DMS 273 (cell line): ENCODE data around the gene APOBEC2.
A peak's percentile ranks its signal among the peaks of the same experiment; 100 is the strongest.

Experiments
- DNase-seq: peaks from one replicate; lab custom pipeline; 2025; ENCODE audit not compliant: unreplicated experiment; lab: John Stamatoyannopoulos, UW

APOBEC2 gene

DNA sequence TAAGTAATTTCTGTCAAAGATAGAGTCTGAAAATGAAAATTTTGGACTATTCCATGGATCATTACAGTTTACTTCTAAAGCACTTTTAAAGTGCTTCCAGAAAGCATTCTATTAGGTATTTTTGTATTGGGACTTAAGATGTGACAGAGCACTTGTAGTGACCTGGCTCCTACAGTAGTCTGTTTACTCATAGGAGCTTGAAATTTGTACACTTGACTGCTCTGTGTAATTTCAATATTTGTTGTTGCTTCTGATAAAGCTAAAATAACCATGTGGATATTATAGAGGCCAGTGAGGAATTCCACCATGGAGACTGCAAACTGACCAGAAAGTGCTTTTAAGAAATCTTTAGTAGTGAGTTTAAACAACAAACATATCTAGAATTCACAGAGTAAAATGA lies 30.1 kb downstream of the APOBEC2 start:
- DNase-seq, result no peak

DNA sequence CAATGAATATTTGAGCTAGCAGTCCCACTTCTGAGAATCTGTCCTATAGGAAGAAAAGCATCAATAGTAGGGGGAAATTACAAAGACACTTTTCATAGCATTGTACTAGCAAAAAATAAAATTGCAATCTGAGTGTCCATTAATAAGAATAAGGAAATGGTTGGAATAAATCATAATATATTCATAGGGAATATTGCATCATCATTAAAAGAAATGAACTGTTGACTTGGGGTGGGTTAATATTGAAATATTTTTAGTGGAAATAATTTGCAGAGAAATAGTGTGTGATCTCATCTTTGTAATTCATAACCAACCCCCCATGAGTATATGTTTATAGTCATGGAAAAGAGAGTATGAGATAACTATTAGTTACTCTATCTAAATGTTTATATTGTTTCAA lies 32.2 kb downstream of the APOBEC2 start:
- DNase-seq, result no peak

DNA sequence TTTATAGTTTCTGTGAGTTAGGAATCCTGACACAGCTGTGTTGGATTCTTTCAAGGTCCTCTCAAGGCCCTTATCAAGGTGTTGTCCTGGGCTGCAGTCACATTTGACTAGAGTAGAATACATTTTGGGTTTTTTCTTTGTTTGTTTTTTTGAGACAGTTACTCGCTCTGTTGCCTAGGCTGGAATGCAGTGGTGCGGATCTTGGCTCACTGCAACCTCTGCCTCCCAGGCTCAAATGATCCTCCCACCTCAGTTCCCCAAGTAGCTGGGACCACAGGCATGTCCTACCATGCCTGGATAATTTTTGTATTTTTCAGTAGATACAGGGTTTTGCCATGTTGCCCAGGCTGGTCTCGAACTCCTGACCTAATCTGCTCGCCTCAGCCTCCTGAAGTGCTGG lies 35.4 kb downstream of the APOBEC2 start:
- DNase-seq, result no peak

DNA sequence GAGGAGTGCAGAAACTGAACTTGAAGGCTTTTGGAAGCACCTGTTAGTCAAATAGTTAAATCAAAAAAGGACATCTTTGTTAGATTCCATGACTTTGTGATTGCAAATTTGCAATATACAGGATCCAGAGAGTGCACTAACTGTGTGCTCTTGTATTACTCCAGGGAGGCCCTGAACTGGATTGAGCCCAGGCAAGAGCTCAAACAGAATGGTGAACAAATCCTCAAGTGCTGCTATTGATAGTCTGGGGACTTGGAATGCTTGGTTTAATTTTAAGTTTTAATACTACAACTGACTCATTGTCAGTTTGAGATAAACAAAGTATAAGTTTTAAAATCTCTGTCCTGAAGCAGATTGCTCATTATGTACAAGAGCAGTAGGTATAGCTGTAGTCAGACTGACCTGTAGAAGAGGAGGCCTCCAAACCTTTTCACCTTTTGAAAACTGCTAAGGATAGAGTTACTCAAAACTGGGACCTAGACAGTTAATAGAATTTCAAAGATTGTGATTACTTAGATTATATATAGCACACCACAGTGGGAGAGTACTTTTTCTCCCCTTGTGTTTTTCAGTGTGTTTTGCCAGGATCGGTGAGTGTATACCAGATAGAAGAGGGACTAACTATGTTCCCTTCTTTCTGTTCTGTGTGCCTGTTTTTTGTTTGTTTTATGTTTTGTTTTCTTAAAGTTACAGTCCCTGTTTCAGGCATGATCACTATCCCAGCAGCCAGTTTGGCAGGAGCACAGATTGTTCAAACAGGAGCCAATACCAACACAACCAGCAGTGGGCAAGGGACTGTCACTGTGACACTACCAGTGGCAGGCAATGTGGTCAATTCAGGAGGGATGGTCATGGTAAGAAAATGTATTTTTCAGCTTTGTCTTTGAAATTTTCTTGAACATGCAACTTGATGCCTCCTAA lies 38.1 kb downstream of the APOBEC2 start:
- no peak for DNase-seq

DNA sequence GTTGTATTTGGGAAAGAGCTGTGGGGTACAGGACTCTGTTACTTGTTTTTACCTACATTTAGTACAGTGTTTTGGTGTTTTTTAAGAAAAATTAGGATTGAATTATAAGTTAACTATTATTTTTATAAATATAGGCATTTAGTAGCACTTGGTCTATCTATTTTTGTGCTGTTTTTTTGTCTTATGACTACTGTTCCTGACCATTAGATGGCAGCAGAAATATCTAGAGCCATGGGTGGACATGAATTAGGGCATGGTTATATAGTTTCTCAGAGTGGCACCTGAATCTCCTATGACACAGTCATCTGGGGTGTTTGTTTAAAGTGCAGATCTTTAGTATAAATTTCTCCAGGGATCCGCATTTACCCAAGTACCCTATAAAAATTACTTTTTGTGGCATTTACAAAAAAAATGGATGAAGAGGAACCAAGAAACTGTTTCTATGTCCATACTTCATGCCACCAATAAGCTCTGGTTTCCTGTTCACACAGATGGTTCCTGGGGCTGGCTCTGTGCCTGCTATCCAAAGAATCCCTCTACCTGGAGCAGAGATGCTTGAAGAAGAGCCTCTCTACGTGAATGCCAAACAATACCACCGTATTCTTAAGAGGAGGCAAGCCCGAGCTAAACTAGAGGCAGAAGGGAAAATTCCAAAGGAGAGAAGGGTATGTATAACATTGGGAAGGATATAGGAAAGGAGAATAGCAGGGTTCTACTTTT lies 39.6 kb downstream of the APOBEC2 start:
- peak; percentile 35 for DNase-seq

DNA sequence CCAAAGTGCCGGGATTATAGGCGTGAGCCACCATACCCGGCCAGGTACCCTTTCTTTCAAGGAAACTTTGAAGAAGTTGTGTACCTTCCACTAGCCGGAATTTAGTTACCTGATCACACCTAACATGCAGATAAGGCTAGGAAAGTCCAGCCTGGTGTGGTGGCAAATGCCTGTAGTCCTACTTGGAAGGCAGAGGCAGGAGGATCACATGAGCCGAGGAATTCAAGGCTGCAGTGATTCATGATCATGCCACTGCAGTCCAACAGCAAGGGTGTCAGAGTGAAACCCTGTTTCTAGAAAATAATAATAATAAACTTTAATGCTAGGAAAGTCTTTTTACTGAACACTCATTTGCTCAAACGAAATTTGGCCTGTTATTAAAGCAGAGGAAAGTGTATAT lies 40.7 kb downstream of the APOBEC2 start:
- DNase-seq, result no peak

DNA sequence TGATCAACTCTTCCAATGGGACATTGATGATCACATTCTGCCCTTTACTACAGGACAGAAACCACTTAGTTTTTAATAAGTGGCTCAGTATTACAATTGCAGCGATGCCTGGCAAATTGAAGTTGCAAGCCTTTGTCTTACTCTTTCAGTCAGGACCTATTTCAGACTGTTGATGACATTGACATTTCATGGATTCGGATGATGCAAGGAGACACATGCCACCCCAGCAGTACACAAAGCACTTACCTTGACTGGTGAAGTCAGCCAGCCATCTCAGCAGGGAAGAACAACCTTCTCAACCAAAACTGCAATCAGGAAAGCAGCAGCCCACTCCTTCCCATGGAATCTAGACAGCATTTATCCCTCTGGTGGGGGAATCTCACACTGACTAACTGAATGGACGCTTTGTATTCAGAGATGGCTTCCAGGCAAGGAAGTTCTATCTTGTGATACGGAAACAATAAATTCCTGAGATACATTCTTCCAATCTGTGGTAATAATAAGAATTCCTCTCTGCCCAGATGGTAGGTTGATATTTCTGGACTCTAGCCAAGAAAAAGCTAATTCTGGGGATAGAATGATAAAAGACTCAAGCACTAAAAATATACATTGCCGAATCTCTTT lies 44.6 kb downstream of the APOBEC2 start:
- no peak for DNase-seq

DNA sequence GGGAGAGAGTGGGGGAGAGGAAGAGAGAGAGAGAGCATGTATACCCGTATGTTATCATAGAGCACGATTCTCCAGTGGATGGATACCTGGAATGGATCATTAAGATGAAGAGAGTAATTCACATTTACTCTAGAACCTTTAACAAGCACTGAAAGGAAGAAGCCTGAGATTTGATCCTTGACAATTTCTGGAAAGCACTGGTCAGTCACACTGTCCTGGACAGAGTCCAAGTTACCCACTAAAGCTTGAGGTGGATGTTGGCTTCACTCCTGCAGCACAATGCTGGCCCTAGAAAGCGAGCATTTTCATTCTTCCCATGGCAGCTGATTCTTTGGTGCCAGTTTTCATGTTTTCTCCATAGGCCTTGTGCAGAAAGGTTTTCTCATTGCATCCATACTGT lies 45.4 kb downstream of the APOBEC2 start:
- no peak for DNase-seq

DNA sequence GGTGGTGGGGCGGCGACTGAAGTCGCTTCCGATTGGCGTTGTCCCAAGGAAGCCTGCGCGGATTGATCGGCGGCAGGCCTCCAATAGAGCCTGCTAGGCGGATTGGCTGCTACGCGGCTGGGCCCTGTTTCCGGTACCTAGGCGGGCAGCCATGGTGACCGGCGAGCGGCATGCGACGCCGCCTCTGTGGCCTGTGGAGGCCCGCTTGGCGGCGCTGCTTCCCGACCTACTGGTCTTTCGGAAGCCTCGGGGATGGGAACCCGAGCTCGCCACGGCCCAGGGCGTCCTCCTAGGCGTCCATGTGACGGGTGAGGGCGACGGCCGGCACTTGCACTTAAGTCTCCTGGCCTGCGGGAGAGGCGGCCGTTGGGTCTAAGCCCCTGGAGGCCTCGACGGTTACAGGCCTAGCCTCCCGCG lies 47.9 kb downstream of the APOBEC2 start:
- no peak for DNase-seq

DNA sequence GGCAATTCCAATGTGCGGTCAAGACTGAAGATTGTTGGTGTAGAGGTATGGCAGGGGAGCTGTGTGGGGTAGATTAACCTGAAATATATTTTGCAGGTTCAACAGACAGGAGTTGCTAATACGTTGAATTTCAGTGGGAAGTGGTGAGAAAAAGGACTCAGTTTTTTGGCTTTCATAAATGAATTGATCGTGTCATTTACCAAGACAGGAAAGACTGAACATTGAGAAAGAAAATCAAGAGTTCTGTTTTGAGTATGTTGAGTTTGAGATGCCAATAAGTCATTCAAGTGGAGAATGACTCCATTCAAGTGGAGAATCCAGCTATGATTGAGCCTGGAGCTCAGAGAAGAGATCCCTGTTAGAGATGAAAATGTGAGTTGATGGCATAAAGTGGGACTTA lies 50.8 kb downstream of the APOBEC2 start:
- DNase-seq, result no peak

DNA sequence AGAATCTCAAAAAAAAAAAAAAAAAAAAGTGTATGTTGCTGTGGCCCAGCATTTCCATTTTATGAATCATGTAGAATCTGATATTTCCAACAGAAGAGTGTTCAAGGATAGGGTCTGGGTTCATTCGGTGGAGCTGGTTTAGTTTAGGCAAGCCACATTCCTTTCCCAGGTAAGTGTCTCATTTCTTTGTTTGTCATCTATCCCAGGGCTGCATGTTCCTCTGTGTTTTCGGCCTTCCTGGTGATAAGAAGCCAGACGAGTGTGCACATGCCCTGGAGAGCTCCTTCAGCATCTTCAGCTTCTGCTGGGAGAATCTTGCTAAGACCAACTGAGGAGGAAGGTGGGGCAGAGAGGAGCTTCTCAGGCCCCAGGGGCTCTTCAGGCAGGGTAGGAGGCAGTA lies 58.0 kb downstream of the APOBEC2 start:
- DNase-seq, result no peak
